ENCODE measurements around the gene CBARP.
"Not testable (repeated sequence)": the region's sequence is repeated elsewhere in the genome, so short reads cannot be mapped to it uniquely, and the experiment has no call there.

CBARP gene

DNA sequence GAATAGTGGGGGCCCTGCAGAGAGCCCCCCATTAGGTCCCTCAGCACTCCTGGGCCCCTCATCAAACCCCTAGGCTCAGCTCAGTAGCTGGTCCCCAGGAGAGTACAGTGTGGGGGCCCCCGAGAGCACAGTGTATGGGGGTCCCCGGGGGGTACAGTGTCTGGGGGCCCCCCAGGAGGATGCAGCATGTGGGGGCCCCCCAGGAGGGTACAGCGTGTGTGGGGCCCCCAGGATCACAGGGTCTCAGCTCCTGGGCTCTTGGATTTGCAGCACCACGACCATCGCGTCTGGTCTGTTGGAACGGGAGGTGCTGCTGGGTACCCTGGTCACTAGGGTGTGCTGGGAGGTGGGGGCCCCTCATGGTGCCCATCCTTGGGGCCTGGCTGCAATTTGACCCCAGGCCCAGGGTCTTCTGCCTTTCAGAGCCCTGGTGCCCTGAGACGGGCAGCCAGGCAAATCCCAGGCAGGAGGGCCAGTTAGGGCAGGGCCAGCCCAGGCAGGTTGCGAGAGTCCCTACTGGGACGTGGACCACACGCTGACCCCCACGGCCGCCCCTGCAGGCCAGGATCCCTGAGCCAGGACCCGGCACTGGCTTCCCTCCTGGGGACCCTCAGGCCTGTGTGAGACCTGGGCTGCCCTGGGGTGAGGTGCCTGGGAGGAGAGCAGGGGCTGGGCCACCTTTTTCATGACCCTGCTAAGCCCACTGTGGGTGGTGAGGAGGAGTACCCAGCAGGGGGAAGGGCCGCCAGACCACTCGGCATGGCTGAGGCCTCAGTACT, 13.6 kb downstream of the CBARP start:
- no peak for DNase-seq

DNA sequence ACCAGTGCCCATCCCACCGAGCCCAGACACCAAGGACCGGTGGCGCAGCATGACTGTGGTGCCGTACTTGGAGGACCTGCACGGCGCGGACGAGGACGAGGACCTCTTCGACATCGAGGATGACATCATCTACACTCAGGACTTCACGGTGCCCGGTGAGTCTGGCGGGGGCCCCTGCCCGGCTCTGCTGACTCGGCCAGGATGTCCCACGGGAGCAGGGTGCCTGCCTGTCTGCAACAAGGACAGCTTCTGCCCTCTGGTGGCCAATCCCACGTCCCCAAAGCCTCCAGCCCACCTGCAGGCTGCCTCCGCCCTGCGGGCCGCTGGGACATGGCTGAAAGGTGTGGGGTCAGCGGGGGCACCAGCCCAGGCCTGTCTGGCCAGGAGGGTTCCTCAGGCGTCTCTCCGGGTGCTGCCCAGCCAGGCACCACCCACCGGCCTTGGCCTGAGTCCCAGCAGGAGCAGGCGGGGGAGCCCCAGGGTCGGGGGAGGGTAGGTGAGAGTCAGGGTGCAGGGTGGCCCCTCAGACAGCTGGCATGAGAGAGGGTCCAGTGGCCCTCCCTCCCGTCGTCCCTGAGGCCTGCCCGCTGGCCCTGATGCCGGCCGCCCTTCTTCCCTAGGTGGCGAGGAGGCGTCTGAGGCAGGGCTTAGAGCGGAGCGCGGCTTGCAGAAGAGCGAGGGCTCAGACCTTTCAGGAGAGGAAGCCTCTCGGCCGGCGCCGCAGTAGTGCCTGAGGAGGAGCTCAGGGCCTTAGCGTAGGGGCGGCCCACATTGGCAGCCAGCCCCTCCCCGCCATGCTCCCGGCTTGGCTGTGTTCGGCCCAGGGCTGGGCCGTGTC, 14.6 kb downstream of the CBARP start:
- no peak for DNase-seq

DNA sequence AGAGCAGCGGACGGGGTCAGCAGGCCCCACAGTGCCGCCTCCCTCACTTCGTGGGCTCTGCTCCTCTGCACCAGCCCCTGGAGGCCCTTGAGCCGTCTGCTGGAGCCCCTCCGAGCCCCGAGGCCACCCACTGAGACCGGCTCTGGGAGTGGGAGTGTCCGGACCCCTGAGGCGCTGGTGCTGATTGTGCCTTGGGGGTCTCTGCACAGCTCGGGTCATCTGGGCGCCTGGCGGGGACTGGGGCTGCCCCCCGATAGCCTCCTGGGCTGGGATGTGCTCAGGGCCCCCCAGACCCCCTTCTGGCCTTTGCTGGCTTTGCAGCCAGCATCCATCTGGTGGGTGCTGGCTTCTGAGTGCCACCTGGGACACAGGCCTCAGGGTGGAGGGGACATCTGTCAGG, 15.4 kb downstream of the CBARP start:
- DNase-seq = no peak

DNA sequence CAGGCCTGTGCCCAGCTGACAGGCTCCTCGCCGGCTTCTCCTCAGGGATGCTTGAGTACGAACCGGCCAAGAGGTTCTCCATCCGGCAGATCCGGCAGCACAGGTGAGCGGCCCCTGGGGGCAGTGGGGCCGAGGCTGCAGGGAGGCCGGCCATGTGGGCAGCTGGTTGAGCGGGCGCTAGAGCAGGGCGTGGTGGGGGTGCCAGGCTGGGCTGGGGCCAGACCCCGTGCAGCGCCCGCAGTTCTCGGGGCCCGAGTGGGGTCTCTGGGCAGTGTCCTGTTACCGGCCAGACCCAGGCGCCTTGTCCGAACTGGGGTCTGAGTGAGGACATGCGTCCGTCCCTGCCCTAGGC, 15.9 kb downstream of the CBARP start:
- no peak for DNase-seq

DNA sequence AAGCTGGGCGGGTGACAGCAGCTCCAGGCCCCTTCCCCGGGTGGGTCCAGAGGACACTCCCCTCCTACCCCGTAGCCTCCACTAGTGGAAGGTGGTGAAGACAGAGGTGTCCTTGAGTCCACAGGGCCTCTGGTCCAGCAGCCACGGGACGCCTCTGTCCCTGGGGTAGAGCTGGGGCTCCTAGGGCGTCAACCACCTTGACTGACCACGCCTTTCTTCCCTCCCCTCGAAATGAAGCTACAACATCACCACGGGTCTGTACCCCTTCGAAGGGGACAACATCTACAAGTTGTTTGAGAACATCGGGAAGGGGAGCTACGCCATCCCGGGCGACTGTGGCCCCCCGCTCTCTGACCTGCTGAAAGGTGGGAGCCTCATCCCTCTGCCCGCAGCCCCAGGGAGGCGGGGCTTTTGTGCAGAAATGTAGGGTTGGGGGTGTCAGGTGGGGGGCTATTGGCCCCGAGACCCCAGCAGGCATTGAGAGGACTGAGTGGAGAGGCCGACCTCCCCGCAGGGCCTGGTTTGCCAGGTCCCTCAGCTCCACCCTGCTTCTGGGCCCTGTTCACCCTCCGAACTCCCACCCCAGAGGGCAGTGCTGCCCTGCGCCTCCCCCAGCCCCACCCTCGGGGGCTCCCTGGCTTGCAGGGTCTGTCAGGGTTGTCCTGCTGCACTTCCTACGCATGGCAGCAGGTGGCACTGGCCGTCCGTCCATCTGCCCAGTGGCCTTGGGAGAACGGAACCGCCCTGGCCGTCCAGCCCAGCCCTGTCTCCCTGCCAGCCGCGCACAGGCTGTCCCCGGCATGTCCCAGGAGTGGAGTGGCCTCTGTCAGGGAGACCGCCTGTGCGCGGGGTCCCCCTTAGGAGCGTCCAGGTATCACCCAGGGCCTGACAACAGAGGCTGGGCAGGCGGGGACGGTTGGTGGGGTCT, 16.6 kb downstream of the CBARP start:
- DNase-seq = peak; percentile 54

DNA sequence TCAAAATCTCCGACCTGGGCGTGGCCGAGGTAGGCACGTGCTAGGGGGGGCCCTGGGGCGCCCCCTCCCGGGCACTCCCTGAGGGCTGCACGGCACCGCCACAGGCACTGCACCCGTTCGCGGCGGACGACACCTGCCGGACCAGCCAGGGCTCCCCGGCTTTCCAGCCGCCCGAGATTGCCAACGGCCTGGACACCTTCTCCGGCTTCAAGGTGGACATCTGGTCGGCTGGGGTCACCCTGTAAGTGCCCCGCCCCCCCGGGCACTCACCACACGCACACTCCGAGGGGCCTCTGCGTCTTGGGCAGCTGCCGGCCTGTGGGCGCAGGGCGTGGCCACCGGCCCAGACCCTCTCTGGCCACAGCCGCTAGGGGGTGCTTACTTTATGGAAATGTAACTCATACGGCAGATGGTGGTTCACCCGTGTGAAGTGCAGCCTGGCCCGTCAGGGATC, 17.3 kb downstream of the CBARP start:
- no peak for DNase-seq

DNA sequence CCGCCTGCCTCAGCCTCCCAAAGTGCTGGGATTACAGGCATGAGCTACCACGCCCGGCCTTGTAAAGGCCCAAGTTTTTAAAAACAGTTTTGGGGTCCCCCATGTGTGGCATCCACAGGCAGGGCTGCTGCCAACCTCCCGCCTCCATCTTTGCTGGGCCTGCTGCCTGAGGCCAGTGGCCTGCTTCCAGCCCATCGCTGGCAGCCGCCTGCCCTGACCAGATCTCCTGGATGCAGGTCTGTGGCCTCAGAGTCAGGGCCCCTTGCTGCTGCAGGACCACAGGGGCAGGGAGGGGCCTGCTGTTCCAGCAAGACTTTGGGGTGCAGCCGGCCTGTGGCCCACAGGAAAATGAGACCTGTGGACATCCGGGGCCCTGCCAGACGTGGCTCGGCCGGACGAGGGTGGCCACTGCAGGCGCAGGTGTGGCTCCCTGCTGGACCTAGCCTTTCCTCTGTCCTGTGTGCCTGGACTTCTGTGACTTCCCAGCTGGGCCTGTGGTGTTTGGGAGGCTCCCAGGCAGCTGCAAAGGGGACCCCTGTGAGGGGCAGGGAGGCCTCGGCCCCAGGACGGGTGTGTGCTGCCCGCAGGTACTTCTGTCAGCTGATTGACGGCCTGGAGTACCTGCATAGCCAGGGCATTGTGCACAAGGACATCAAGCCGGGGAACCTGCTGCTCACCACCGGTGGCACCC, 17.9 kb downstream of the CBARP start:
- no peak for DNase-seq

DNA sequence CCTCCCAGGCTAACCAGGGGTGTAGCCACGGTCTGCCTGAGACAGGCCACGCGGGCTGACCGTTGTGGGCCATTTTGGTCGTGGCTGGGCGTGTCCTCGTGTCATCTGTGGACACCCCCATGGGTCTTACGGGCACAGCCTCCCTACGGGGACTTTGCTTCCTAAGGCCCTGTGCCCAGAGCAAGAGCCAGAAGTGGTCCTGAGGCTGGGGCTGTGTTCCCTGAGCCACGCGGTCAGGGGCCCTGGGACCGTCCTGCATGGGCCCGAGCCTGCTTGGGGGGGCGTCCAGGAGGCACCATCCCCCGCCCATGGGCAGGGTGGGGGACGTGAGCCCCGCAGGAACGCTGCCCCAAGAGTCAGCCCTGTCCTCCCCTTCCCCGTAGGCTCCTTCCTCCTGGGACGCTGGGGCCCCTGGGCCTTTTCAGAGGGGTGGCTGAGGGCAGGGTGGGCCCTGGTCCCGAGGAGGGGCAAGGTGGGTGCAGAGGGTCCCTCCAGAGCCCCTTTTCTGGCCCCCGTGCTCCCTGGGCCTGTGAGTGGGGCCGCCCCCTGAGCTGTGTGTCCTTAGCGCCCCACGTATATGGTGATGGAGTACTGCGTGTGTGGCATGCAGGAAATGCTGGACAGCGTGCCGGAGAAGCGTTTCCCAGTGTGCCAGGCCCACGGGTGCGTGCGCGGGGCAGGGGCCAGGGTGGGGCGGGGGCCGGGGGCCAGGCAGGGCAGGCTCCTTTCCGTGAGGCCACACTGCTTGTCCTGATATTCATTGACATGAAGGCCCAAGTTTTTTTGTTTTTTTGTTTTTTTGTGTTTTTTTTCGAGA, 18.8 kb downstream of the CBARP start:
- DNase-seq = no peak

DNA sequence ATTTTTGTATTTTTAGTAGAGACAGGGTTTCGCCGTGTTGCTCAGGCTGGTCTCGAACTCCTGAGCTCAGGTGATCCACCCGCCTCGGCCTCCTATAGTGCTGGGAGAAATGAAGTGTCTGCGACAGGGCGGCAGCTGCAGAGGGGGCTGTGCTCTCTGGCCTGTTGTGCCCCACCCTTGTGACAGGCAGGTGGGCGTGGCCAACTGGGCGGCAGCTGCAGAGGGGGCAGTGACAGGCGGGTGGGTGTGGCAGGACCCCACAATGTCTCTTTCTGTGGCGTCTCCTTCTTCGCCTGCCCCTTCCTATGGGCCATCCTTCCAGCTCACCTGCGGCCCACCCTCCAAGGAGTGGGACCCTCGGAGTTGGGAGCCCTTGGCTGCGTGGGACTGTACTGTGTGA, 20.4 kb downstream of the CBARP start:
- DNase-seq = no peak

DNA sequence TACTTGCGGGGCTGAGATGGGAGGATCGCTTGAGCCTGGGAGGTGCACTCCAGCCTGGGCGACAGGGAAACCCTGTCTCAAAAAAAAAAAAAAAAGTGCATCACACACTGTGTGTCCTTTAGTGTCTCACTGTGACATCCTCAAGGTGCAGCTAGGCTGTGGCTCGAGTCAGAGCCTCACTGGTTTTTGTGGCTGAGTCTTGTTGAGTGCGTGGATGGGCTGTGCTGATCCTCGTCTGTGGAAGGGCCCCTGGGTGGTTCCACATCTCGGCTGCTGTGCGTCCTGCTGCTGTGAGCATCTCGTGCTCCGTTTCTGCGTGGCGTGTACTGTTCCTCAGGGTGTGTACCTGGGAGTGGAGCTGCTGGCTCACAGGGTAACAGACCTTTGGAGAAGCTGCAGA, 21.0 kb downstream of the CBARP start:
- no peak for DNase-seq

DNA sequence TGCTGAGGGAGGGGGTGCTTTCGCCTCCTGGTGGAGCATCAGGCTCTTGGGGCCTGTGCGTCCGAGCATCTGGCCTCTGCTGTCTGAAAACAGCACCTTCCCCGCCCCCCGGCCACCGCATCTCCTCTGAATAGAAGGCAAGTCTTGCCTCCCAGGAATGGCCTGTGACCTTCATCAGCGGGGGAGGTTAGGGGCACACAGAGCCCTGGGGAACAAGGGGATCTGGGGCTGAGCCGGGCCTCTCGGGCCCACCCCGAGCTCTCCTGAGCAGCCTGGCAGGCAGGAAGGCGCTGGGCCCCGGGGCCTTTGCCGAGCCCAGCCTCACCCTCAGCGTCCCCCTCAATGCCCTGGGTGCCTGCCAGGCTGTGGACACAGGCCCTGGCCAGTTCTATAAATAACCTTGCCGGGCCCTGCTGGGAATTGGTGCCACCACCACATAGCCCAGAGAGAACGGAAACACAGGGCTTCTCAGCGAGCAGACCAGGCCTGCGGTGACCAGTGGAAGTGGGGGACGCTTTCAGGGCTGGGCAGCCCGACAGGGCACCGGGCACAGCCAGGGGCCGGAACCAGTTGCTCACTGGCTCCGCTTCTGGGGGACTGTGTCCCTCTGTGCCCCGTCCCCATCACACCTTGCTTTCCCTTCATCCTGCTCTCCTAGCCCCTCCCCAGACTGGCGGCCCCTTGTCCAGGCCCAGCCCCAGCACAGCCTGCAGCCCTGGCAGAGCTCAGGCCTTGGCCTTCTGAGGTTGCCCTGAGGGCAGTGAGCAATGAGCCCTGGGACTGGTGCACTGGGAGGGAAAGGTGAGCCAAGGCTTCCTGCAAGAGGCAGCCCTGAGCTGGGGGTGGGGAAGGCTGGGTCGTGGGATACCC, 22.7 kb downstream of the CBARP start:
- DNase-seq = no peak

DNA sequence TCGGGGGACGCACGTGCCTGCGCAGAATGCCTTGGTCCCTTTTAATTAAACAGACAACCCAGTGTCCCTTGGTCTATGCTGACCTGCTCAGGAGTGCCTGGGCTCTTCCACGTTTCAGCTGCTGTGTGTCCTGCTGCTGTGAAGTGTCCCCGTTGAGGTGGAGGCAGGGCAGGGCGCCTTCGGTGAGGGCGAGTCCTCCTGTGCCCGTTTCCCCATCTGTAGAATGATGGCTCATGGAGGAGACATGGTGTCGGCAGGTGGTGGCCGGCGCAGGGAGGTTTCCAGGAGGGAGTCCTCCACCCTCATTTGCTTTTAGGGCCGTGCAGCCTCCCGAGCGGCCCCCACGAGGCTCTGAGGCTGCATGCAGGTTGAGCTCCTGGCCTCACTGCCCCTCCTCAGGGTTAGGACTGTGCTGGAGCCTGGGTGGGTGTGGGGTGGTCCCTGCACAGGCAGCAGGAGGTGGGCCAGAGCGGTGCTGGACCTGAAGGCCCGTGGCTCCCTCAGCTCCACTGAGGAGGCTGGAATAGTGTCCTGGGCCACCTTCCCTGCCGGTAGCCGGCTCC, 23.4 kb downstream of the CBARP start:
- DNase-seq = no peak

DNA sequence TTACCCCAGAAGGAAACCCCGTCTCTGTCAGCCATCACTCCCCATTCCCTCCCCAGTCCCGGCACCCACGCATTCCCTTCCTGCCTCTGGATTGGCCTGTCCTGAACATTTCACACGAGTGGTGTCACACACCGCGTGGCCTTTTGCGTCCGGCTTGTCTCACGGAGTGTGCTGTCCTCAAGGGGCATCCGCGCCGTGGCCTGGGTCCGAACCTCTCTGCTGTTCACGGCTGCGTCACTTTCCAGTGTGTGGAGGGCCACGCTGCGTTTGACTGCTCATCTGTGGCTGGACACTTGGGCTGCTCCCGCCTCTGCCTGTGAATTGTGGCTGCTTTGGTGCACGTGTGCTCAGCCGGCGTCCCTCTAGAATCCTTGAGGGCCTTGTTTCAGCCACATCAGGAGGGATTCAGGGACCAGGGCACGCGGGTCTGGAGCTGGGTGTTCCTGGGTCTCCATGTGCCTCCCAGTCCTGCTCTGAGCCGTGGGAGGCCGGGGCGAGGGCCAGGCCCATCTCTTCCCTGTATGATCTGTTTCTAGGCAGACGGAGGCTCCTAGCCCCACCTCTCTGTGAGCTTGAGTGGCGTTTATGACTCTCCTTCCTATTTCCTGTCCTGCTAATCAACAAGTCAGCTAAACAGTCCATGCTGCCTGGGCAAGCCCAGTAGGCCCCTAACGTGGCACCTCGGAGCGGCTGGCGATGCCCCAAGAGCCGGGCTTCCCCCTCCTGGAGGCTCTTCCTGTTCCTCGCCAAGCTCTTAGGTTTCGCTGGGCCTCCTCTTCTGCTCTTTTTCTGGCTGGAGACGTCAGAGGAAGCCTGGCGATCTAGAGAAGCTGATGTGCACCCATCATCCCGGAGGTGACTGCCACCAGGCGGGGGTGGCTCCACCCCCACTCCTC, 24.2 kb downstream of the CBARP start:
- peak; percentile 96 for DNase-seq

DNA sequence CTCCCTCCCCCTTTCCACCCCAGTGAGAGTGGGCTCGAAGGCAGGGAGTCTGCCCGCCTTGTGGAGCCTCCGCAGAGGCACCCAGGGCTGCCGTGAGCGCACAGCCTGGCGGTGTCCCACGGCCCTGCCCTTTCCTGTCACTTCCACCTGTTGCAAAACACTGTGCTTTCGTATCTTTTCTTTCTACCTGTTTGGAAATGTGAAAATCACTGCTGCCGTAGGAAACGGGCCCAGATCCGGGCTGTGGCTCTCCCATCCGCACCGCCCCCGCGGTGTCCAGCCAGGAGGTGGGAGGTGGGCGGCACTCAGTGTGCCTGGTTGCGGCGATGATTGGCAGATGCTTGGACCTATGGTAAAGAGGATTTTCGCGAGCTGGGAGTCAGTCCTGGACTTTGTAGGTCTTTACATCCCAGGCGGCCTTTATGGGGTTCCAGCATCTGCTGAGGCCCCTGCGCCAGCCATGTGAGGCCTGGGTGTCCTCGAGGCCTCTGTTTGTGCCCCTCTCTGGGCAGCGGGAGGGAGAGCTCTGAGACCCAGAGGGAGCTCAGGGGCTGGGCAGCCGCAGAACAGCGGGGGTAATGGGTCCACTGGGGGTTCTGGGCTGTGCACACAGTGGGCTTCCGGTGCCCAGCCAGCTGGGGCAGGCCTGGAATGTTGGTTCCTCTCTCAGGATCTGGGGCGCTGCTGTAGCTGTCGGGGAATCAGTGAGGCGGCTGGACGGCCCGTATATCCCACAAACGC, 26.1 kb downstream of the CBARP start:
- DNase-seq = no peak

DNA sequence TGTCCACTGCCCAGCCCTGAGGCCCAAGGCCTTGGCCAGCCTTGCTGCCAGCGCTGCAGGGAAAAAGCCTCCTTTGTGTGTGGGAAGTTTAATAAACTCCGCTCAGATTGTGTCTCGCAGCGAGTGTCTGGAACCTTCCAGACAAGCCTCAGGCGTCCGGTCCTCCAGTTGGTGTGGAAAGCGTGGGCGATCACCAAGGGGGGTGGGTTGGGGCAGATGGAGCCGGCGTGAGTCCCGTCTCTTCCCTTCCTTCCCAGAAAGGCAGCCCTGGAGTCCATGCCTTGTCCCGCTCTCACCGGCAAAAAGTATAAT, 27.6 kb downstream of the CBARP start:
- no peak for DNase-seq

DNA sequence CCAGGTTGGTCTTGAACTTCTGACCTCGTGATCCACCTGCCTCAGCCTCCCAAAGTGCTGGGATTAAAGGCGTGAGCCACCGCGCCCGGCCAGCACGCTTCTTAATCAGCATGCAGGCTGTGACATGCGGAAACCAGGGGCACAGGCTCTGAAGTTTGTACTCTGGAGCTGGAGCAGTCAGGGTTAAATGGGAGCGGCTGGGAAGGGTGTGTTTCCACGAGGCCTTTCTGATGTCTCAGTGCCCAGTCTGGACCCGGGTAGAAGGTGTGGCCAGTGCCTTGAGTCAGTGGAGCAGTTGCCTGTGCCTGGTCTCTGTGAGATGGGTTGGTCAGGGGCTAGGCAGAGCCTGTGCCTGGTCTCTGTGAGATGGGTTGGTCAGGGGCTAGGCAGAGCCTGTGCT, 29.0 kb downstream of the CBARP start:
- DNase-seq = not testable (repeated sequence)

DNA sequence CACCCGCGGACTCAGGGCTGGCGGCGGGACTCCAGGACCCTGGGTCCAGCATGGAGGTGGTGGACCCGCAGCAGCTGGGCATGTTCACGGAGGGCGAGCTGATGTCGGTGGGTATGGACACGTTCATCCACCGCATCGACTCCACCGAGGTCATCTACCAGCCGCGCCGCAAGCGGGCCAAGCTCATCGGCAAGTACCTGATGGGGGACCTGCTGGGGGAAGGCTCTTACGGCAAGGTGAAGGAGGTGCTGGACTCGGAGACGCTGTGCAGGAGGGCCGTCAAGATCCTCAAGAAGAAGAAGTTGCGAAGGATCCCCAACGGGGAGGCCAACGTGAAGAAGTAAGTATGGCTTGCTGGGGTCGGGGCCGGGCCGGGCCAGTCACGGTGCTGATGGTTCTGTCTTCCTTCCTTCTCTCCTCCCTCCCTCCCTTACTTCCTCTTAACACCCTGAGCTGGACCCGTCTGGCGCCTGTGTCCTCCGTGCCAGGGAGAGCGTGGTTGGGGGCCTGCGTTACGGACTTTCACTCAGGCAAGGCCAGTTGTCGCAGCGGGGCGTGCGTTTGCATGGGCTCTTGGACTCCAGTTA, 30.8 kb downstream of the CBARP start:
- peak; percentile 31 for DNase-seq

DNA sequence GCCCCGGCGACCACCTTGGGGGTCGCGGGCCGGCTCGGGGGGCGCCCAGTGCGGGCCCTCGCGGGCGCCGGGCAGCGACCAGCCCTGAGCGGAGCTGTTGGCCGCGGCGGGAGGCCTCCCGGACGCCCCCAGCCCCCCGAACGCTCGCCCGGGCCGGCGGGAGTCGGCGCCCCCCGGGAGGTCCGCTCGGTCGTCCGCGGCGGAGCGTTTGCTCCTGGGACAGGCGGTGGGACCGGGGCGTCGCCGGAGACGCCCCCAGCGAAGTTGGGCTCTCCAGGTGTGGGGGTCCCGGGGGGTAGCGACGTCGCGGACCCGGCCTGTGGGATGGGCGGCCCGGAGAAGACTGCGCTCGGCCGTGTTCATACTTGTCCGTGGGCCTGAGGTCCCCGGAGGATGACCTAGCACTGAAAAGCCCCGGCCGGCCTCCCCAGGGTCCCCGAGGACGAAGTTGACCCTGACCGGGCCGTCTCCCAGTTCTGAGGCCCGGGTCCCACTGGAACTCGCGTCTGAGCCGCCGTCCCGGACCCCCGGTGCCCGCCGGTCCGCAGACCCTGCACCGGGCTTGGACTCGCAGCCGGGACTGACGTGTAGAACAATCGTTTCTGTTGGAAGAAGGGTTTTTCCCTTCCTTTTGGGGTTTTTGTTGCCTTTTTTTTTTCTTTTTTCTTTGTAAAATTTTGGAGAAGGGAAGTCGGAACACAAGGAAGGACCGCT, 31.5 kb downstream of the CBARP start:
- peak; percentile 37 for DNase-seq
